SIG-M5 (cell line): ENCODE data around the gene RABGAP1L.
"Not testable (repeated sequence)": the region's sequence is repeated elsewhere in the genome, so short reads cannot be mapped to it uniquely, and the experiment has no call there.

ENCODE experiments used
- DNase-seq: peaks from one replicate; lab custom pipeline; 2025; lab: John Stamatoyannopoulos, UW

The RABGAP1L gene

GRCh38 chr1:174998569-174999215 is 839.4 kb downstream of the RABGAP1L start:
- DNase-seq = no peak

DNA sequence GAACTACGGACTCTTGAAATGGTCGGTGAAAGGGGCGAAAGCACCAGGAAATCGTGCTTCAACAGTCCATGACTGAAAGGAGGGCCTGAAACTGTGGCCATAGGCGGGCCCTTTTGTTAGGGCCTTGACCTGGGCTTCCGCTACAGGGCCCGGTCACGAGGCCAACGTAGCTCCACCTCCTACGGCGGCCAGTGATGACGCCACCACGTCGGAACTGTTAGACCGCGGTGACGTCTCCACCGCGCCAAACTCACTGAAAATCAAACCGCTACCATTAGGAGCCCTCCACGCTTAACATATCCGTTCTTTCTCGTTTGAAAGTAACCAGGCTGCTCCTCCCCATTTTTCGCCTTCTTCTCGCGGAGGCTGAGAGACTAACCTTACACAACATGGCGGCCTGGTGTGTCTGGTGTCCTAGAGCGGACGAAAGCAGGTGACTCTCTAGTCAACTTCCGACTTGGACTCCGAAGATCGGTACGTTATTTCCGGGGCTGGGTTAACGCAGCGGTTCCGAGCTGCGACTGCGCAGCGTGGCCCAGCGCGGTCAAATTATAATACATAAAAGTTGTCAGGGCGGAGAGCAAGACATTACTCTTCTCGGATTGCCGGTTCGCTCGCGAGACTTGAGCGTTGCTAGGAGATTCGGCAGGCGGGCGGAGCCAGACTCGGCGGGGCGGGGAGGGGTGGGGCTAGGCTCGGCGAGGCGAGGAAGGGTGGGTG is 840.1 kb downstream of the RABGAP1L start:
- DNase-seq = peak; percentile 99

- DNase-seq = no peak
Measured at GRCh38 chr1:174999936-175000696, 840.8 kb downstream of the RABGAP1L start, which contains the start of gene CACYBP. CACYBP (plus strand) TSS chr1:174999947; CDS start chr1:175000181, 234 bp downstream.

DNA sequence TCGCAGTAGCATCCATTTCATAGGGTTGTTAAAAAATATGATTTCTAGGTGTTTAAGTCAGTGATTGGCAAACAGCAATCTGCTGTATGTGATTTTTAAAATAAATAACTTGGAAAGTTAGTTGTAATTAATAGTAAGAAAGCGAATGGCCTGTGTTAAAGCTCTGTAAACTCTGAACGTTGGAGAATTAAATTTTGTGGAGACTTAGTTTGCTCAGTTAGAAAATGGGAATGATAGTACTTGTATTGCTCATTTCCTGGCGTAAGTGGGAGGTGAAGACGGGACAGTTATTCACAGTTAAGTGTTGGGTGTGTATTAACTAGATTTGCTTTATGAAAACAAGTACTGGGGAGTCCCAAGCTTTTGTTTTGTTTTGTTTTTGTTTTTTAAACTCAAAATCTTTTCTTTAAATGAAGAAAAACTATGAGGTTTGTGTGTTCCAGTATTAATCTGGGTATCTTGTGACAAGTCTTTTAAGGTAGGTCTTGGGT is 841.4 kb downstream of the RABGAP1L start:
- no peak for DNase-seq

GRCh38 chr1:175002910-175003517 is 843.7 kb downstream of the RABGAP1L start:
- no peak for DNase-seq

GRCh38 chr1:175003521-175003920 is 844.2 kb downstream of the RABGAP1L start:
- no peak for DNase-seq

GRCh38 chr1:175005085-175005783 is 845.9 kb downstream of the RABGAP1L start:
- DNase-seq = no peak

DNA sequence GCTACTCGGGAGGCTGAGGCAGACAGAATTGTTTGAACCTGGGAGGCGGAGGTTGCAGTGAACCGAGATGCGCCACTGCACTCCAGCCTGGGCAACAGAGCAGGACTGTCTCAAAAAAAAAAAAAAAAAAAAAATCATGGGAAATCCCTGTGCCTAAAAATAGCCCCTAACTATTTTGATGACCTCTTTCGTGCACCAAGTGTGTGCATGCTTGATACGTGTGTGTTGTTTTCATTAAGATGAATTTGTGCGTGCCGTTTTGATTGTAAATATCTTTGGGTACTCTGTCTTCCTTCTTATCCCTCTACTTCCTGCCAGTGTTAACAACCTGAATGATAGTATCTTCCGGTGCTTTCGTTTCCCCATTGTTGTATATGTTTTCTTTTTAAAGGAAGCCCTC is 850.2 kb downstream of the RABGAP1L start:
- no peak for DNase-seq

GRCh38 chr1:175013445-175013844 is 854.1 kb downstream of the RABGAP1L start:
- no peak for DNase-seq

GRCh38 chr1:175015243-175015642 is 855.9 kb downstream of the RABGAP1L start:
- no peak for DNase-seq

DNA sequence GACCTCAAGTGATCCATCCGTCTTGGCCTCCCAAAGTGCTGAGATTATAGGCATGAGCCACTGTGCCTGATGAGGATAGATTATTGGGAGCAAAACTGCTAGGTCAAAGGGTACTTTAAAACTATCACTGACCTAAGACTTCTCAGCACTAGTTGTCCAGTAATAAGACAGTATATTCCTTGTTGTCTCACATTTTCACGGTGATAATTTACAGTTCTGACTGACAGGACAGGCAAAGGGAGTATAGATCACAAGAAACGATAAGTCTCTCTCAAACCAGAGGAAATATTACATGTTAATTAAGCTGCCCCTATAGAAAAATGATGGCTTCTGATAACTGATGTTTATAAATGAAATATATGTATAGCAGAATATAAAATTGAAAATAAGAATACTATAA is 860.2 kb downstream of the RABGAP1L start:
- no peak for DNase-seq

GRCh38 chr1:175023043-175023921 is 864.0 kb downstream of the RABGAP1L start, which contains the start of gene MRPS14:
MRPS14 (minus strand) TSS chr1:175023425; CDS start chr1:175023408, 17 bp downstream.
- peak; percentile 88 for DNase-seq

- DNase-seq = not testable (repeated sequence)
Measured at GRCh38 chr1:175023922-175024242, 864.6 kb downstream of the RABGAP1L start.

- DNase-seq = no peak
Measured at GRCh38 chr1:175024773-175025172, 865.5 kb downstream of the RABGAP1L start.

DNA sequence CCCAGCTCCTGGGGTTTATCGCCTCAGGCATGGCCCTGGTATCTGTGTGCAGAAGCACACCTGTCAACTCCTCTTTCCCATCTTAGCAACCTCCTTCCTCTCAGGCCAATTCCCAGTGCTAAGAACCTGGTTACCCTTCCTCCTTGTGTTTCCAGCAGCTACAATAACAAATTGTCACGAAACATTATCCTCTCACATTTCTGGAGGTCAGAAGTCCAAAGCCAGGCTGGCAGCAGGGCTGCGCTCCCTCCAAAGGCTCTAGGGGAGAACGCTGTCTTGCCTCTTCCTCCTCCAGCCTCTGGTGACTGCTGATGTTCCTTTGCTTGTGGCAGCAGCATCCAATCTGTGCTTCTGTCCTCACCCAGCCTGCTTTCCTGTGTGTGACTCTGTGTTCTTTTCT is 874.6 kb downstream of the RABGAP1L start:
- no peak for DNase-seq

DNA sequence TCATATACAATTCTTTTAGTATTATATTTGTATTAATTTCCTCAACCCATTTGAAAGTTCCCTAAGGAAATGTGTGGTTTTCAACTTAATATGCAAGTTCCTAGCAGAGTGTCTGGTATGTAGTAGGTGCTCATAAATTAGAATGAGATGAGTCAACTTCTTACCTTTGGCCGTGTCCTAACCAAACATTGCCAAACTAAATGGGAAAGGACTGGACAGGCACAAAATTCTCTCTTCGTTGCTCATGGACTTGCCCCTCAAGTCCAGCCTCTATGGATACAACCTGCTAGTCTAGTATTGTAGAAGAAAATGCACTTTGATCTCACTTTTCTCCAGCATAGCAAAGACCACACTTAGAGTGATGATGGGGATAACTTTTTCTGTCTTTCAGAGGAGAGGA is 875.5 kb downstream of the RABGAP1L start:
- no peak for DNase-seq

DNA sequence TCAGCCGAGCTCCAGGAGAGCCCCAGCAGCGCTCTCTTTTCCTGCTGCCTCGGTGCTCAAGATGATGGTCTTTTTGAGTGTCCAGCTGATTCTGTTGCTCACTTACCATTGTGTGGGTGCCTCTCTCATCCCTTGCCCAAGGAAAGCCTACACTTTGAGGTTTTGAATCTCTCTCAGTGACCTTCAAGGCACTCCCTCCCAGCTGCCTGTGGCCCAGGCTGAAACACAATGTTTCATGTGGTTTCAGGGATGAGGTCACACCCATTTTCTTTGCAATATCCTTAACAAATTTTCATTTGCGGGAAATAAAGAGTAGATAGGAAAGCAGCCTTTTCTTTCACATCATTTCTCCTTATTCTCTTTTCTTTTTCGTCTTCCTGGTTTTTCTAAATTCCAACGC is 876.5 kb downstream of the RABGAP1L start:
- DNase-seq = no peak

GRCh38 chr1:175036476-175036875 is 877.2 kb downstream of the RABGAP1L start:
- DNase-seq = no peak

DNA sequence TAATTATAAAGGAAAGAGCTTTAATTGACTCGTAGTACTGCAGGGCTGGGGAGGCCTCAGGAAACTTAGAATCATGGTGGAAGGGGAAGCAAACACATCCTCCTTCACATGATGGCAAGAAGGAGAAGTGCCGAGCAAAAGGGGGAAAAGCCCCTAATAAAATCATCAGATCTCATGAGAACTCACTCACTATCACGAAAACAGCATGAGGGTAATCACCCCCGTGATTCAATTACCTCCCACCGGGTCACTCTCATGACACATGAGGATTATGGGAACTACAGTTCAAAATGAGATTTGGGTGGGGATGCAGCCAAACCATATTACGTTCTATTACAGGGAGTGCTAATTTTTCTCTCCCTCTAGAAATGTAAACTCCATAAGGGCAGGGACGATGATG is 878.1 kb downstream of the RABGAP1L start:
- DNase-seq = no peak

- DNase-seq = no peak
Measured at GRCh38 chr1:175040324-175040879, 881.1 kb downstream of the RABGAP1L start.
